ENCODE data around the gene TMEM132C.

TMEM132C gene

DNA sequence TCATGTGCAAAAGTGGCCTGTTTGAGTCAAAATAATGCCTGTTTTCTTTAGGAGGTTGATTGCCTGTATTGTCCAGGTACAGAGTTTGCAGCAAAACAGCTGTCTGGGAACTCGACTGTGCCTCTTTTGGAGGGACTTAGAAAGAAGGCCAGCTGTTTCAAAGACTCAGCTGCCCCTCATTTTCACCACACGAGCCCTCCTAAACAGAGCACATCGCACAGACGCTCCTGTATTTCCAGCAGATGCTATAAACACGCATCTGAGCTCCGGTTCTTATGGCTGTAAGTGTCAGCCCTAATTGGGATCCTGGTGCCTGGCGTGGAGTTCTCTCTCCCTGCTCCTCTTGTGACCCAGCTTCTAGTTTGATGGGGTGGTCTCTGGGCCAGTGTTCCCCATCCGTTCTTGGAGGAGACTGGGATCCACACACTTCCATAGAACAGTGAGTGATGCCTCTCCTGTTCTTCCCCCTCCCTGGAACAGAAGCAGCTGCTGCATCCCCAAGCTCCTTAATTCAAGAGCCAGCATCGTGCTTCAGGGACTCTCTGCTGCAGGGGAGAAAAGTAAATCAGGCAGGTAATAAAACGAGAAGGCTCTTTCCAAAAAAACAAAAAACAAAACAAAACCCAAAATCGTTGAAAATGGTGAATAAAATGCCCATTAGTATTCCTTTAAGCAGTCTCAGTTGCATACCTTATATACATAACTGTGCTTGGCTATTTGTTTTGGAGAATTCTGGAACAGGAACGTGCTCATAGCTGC is 287.8 kb downstream of the TMEM132C start:
- Histone ChIP-seq H4K20me1 (ENCODE audit: control insufficient read depth, insufficient read depth, low read depth, low read length) (no peaks in the 10 kb centered on the region), H3K4me3 (ENCODE audit: low read length) (no peak overlapping the region), H3K36me3 (ENCODE audit: control insufficient read depth, low read length) (no peaks in the 10 kb centered on the region), H3K9me2 (replicated peaks; ENCODE audit: control insufficient read depth, low read length) (no peaks in the 10 kb centered on the region), H3F3A (ENCODE audit: control insufficient read depth, insufficient read depth) (no peaks in the 10 kb centered on the region), H3K79me2 (ENCODE audit: control insufficient read depth, low read length) (no peaks in the 10 kb centered on the region), H3K4me2 (ENCODE audit: low read length) (no peak overlapping the region), H3K27ac (ENCODE audit: low read depth, low read length) (no peak overlapping the region), H3K4me1 (ENCODE audit: control insufficient read depth, low read length) (peaks cover 3% of the 10 kb centered on the region; the same call in 1 of the 2 replicates), H3K27me3 (ENCODE audit: control insufficient read depth, low read length) (0 out of 2 replicates have a peak, but pooled peaks cover 5% of the 10 kb centered on the region), H3K9me3 (ENCODE audit: control insufficient read depth, insufficient read depth, low read length) (no peaks in the 10 kb centered on the region)
- no peak for TF ChIP-seq EZH2phosphoT487 (IDR thresholded peaks at IDR 0.05; ENCODE audit: borderline replicate concordance, low read length)
- TF ChIP-seq, protein P1, sequence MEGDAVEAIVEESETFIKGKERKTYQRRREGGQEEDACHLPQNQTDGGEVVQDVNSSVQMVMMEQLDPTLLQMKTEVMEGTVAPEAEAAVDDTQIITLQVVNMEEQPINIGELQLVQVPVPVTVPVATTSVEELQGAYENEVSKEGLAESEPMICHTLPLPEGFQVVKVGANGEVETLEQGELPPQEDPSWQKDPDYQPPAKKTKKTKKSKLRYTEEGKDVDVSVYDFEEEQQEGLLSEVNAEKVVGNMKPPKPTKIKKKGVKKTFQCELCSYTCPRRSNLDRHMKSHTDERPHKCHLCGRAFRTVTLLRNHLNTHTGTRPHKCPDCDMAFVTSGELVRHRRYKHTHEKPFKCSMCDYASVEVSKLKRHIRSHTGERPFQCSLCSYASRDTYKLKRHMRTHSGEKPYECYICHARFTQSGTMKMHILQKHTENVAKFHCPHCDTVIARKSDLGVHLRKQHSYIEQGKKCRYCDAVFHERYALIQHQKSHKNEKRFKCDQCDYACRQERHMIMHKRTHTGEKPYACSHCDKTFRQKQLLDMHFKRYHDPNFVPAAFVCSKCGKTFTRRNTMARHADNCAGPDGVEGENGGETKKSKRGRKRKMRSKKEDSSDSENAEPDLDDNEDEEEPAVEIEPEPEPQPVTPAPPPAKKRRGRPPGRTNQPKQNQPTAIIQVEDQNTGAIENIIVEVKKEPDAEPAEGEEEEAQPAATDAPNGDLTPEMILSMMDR (IDR thresholded peaks at IDR 0.05; ENCODE audit: low read depth, low read length, poor library complexity, severe bottlenecking) = no peak

DNA sequence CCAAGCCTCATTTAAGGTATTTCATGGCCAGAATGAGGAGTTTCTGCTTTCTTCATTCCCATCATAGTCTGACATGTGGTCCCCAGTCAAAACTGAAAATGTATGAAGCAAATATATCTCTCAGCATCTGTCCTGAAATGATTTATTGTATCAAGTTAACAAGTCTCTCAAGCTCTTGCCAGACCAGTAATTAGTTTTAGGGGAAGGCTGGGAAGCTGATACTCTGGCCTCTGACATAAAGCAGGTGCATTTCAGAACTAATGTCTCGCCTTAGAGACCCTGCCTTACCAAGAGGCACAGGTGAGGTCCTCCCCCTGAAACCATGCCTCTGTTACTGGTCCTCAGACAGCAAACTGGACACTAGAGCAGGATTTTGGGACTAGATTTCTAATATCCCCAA is 290.3 kb downstream of the TMEM132C start:
- H3K36me3 ChIP-seq (ENCODE audit: control insufficient read depth, low read length) = no peaks in the 10 kb centered on the region

DNA sequence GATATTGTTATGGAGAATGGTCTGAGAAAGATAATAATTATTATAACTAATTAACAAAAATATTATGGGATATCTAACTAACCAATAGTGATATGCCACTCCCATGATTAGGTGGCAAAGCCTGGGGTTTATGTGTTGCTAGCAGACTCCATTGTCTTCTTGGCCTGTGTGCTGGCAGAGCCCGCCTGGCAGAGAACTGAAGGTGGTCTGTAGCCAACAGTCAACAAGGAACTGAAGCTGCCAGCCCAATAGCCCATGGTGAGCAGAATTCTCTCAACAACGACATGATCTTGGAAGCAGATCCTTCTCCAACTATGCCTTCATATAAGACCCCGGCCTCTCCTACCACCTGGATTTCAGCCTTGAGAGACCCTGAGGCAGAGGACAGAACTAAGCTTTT is 298.0 kb downstream of the TMEM132C start:
- H3K9me2 ChIP-seq (replicated peaks; ENCODE audit: control insufficient read depth, low read length) = no peaks in the 10 kb centered on the region
- no peak overlapping the region for H3K4me3 ChIP-seq (ENCODE audit: low read length)
- TF ChIP-seq, protein P1 (IDR thresholded peaks at IDR 0.05; ENCODE audit: low read depth, low read length, poor library complexity, severe bottlenecking) = no peak
- TF ChIP-seq EZH2phosphoT487 (IDR thresholded peaks at IDR 0.05; ENCODE audit: borderline replicate concordance, low read length) = no peak
- no peak overlapping the region for H3K4me2 ChIP-seq (ENCODE audit: low read length)
- no peaks in the 10 kb centered on the region for H3K27me3 ChIP-seq (ENCODE audit: control insufficient read depth, low read length)
- H3K27ac ChIP-seq (ENCODE audit: low read depth, low read length) = no peak overlapping the region
- H4K20me1 ChIP-seq (ENCODE audit: control insufficient read depth, insufficient read depth, low read depth, low read length) = no peaks in the 10 kb centered on the region
- no peaks in the 10 kb centered on the region for H3K36me3 ChIP-seq (ENCODE audit: control insufficient read depth, low read length)
- no peaks in the 10 kb centered on the region for H3K9me3 ChIP-seq (ENCODE audit: control insufficient read depth, insufficient read depth, low read length)
- H3K79me2 ChIP-seq (ENCODE audit: control insufficient read depth, low read length) = no peaks in the 10 kb centered on the region
- no peaks in the 10 kb centered on the region for H3F3A ChIP-seq (ENCODE audit: control insufficient read depth, insufficient read depth)
- no peaks in the 10 kb centered on the region for H3K4me1 ChIP-seq (ENCODE audit: control insufficient read depth, low read length)

More for the DNA sequence above, 290.3 kb downstream of the TMEM132C start:
- TF ChIP-seq, protein P1 (IDR thresholded peaks at IDR 0.05; ENCODE audit: low read depth, low read length, poor library complexity, severe bottlenecking) = no peak
- Histone ChIP-seq H3K4me1 (ENCODE audit: control insufficient read depth, low read length) (no peaks in the 10 kb centered on the region), H3K4me2 (ENCODE audit: low read length) (no peak overlapping the region), H3K79me2 (ENCODE audit: control insufficient read depth, low read length) (no peaks in the 10 kb centered on the region), H3K27me3 (ENCODE audit: control insufficient read depth, low read length) (0 out of 2 replicates have a peak, but pooled peaks cover 2% of the 10 kb centered on the region), H3K9me3 (ENCODE audit: control insufficient read depth, insufficient read depth, low read length) (no peaks in the 10 kb centered on the region), H4K20me1 (ENCODE audit: control insufficient read depth, insufficient read depth, low read depth, low read length) (no peaks in the 10 kb centered on the region), H3K4me3 (ENCODE audit: low read length) (no peak overlapping the region), H3K27ac (ENCODE audit: low read depth, low read length) (no peak overlapping the region), H3K9me2 (replicated peaks; ENCODE audit: control insufficient read depth, low read length) (no peaks in the 10 kb centered on the region), H3F3A (ENCODE audit: control insufficient read depth, insufficient read depth) (no peaks in the 10 kb centered on the region)

Measured in DOHH2 (cell line).